H1 (cell line): ENCODE data around the gene RXRA. TPM values are rescaled to one million over a fixed set of nuclear protein-coding genes. Genes with fewer than 3 reads are reported as not detected.

Experiments
- CTCF ChIA-PET: fragments of 300-600 bp; sonication (Branson Sonifier 250); formaldehyde crosslinking; loops from one replicate; lab custom pipeline; 2021; ENCODE audit not compliant: partially characterized antibody; lab: Charles Lee
- POLR2A ChIA-PET: fragments of 300-600 bp; sonication (Branson Sonifier 250); formaldehyde crosslinking; loops from one replicate; lab custom pipeline; 2021; ENCODE audit warnings: inconsistent platforms; ENCODE audit not compliant: partially characterized antibody; lab: Charles Lee
- DNase-seq, 2 experiments: peaks; one replicate each; pipeline versions ENCODE4 v3.0.0 to v3.0.0-alpha.2; 2010 to 2022; ENCODE audit warnings: low spot score in 2 of 2, low read depth in 1 of 2, mixed read lengths in 1 of 2
- FAIRE-seq: peaks from 2 replicates; lab custom pipeline; 2011; peaks lifted over from hg19 to GRCh38; lab: Jason Lieb, UNC
- H2AFZ ChIP-seq: 2 replicates; pipeline ENCODE4 v1.8.1; 2012; ENCODE audit warnings: low read length, inconsistent platforms
- H2AK5ac ChIP-seq: 2 replicates; pipeline ENCODE4 v1.6.1; 2013; ENCODE audit warnings: low read depth, low read length
- H2BK120ac ChIP-seq: replicated peaks from 2 replicates; pipeline ENCODE3; 2013; ENCODE audit warnings: low read depth, low read length, inconsistent platforms
- H2BK12ac ChIP-seq: 2 replicates; pipeline ENCODE4 v1.6.1; 2013; ENCODE audit warnings: low read depth, low read length
- H2BK15ac ChIP-seq: 2 replicates; pipeline ENCODE4 v1.6.1; 2013; ENCODE audit warnings: low read length
- H2BK20ac ChIP-seq: 2 replicates; pipeline ENCODE4 v1.6.1; 2013; ENCODE audit warnings: low read length
- H2BK5ac ChIP-seq: 2 replicates; pipeline ENCODE4 v1.6.1; 2013; ENCODE audit warnings: low read depth, low read length
- H3K14ac ChIP-seq: 2 replicates; pipeline ENCODE4 v1.6.1; 2013; ENCODE audit warnings: inconsistent platforms; ENCODE audit not compliant: insufficient read length
- H3K18ac ChIP-seq: 2 replicates; pipeline ENCODE4 v1.6.1; 2013; ENCODE audit warnings: low read length; ENCODE audit errors: extremely low read depth
- H3K23ac ChIP-seq: 2 replicates; pipeline ENCODE4 v1.6.1; 2013; ENCODE audit warnings: inconsistent platforms; ENCODE audit not compliant: insufficient read length
- H3K23me2 ChIP-seq: 2 replicates; pipeline ENCODE4 v1.6.1; 2013; ENCODE audit warnings: low read depth, low read length
- H3K27ac ChIP-seq: 2 replicates; pipeline ENCODE4 v1.6.1; 2011; ENCODE audit warnings: low read depth, low read length, inconsistent platforms
- H3K27me3 ChIP-seq, 4 experiments: replicated peaks in 1 of 4; 1 replicate in 1 of 4; 2 replicates in 3 of 4; pipeline versions ENCODE4 v1.6.1 to v1.8.1; 2011 to 2013; ENCODE audit warnings: low read length in 3 of 4, mild to moderate bottlenecking in 3 of 4, inconsistent platforms in 2 of 4, mixed read lengths in 2 of 4, moderate library complexity in 1 of 4; ENCODE audit not compliant: control insufficient read depth in 3 of 4, insufficient read depth in 3 of 4; ENCODE audit errors: extremely low read depth in 1 of 4
- H3K36me3 ChIP-seq, 4 experiments: 2 replicates each; pipeline versions ENCODE4 v1.6.1 to v1.8.1; 2011 to 2013; ENCODE audit warnings: mild to moderate bottlenecking in 4 of 4, low read length in 3 of 4, moderate library complexity in 2 of 4, control low read depth in 1 of 4, inconsistent platforms in 1 of 4; ENCODE audit not compliant: insufficient read depth in 4 of 4, control insufficient read depth in 2 of 4
- H3K4ac ChIP-seq: replicated peaks from 2 replicates; pipeline ENCODE3; 2013; ENCODE audit warnings: low read length, low read depth, mixed read lengths, inconsistent platforms; ENCODE audit not compliant: insufficient read length
- H3K4me1 ChIP-seq, 4 experiments: replicated peaks in 1 of 4; 1 replicate in 1 of 4; 2 replicates in 3 of 4; pipeline versions ENCODE4 v1.6.1 to v1.8.1; 2011 to 2013; ENCODE audit warnings: low read length in 3 of 4, inconsistent platforms in 2 of 4, mixed read lengths in 1 of 4; ENCODE audit not compliant: insufficient read depth in 4 of 4, control insufficient read depth in 3 of 4
- H3K4me2 ChIP-seq, 2 experiments: 2 replicates each; pipeline versions ENCODE4 v1.6.1 to v1.8.1; 2011 to 2013; ENCODE audit warnings: low read depth in 2 of 2, low read length in 2 of 2, control low read depth in 1 of 2, inconsistent platforms in 1 of 2, mild to moderate bottlenecking in 1 of 2; ENCODE audit not compliant: insufficient read depth in 1 of 2
- H3K4me3 ChIP-seq, 4 experiments: fragments of 200-600, 300-600 bp in 1 of 4; sonication (generic), shearing (Covaris generic), sonication (Bioruptor Twin) in 1 of 4; 2 replicates each; pipeline versions ENCODE4 v1.5.1 to v1.8.1; 2011 to 2016; ENCODE audit warnings: low read length in 4 of 4, low read depth in 3 of 4, control low read depth in 2 of 4, inconsistent platforms in 2 of 4, mild to moderate bottlenecking in 2 of 4, mixed read lengths in 1 of 4, moderate library complexity in 1 of 4; ENCODE audit not compliant: insufficient read depth in 2 of 4; ENCODE audit errors: extremely low read depth in 1 of 4
- H3K56ac ChIP-seq: replicated peaks from 2 replicates; pipeline ENCODE3; 2013; ENCODE audit warnings: low read depth, mild to moderate bottlenecking, mixed read lengths, low read length, inconsistent platforms; ENCODE audit not compliant: insufficient read length
- H3K79me1 ChIP-seq: 2 replicates; pipeline ENCODE4 v1.6.1; 2013; ENCODE audit warnings: low read depth, low read length, control low read depth
- H3K79me2 ChIP-seq, 2 experiments: 2 replicates each; pipeline versions ENCODE4 v1.6.1 to v1.8.1; 2012 to 2013; ENCODE audit warnings: low read length in 2 of 2, mild to moderate bottlenecking in 2 of 2, inconsistent platforms in 1 of 2; ENCODE audit not compliant: insufficient read depth in 2 of 2, control insufficient read depth in 1 of 2
- H3K9ac ChIP-seq, 4 experiments: replicated peaks in 1 of 4; 1 replicate in 1 of 4; 2 replicates in 3 of 4; pipeline versions ENCODE4 v1.6.1 to v1.8.1; 2011 to 2013; ENCODE audit warnings: low read depth in 3 of 4, low read length in 3 of 4, control low read depth in 2 of 4, mild to moderate bottlenecking in 2 of 4, moderate library complexity in 2 of 4, inconsistent platforms in 1 of 4; ENCODE audit errors: extremely low read depth in 1 of 4
- H3K9me3 ChIP-seq, 2 experiments: 2 replicates each; pipeline versions ENCODE4 v1.6.1 to v1.8.1; 2012 to 2013; ENCODE audit warnings: mild to moderate bottlenecking in 2 of 2, moderate library complexity in 2 of 2, control low read depth in 1 of 2, inconsistent platforms in 1 of 2, low read depth in 1 of 2, low read length in 1 of 2, mixed read lengths in 1 of 2; ENCODE audit not compliant: insufficient read depth in 2 of 2
- H4K20me1 ChIP-seq, 2 experiments: replicated peaks in 1 of 2; 2 replicates each; pipeline versions ENCODE3 to v1.8.1; 2011 to 2013; ENCODE audit warnings: inconsistent platforms in 2 of 2, low read length in 2 of 2, mild to moderate bottlenecking in 1 of 2; ENCODE audit not compliant: insufficient read depth in 2 of 2, control insufficient read depth in 1 of 2
- H4K5ac ChIP-seq: 2 replicates; pipeline ENCODE4 v1.6.1; 2013; ENCODE audit warnings: low read length, low read depth, mixed read lengths, inconsistent platforms; ENCODE audit not compliant: insufficient read length
- H4K8ac ChIP-seq: 2 replicates; pipeline ENCODE4 v1.8.0; 2013; ENCODE audit warnings: mild to moderate bottlenecking, moderate library complexity, low read length, inconsistent platforms; ENCODE audit not compliant: insufficient read depth; ENCODE audit errors: extremely low read depth
- H4K91ac ChIP-seq: replicated peaks from 2 replicates; pipeline ENCODE3; 2013; ENCODE audit warnings: low read length, mixed read lengths, inconsistent platforms; ENCODE audit not compliant: insufficient read length
- CEBPB ChIP-seq: IDR thresholded peaks from 2 replicates; pipeline ENCODE4 v1.6.1; 2012; ENCODE audit warnings: low read depth, low read length
- EGR1 ChIP-seq: IDR thresholded peaks from 2 replicates; pipeline ENCODE4 v1.6.1; 2011; ENCODE audit warnings: low read depth, low read length, borderline replicate concordance
- EZH2 ChIP-seq: fragments of 200-600 bp; sonication (generic); IDR thresholded peaks from 2 replicates; pipeline ENCODE4 v1.7.1; 2012; ENCODE audit warnings: low read depth, mild to moderate bottlenecking, moderate library complexity, low read length, inconsistent platforms; ENCODE audit not compliant: severe bottlenecking
- GABPA ChIP-seq: IDR thresholded peaks from 2 replicates; pipeline ENCODE4 v1.6.1; 2011; ENCODE audit warnings: mild to moderate bottlenecking, low read length, moderate library complexity, borderline replicate concordance; ENCODE audit not compliant: insufficient read depth
- HDAC2 ChIP-seq, 2 experiments: fragments of 300-600 bp in 1 of 2; sonication (generic) in 1 of 2; IDR thresholded peaks; 2 replicates each; pipeline ENCODE4 v1.6.1; 2011 to 2012; ENCODE audit warnings: low read depth in 2 of 2, low read length in 2 of 2, mild to moderate bottlenecking in 2 of 2, moderate library complexity in 2 of 2, borderline replicate concordance in 1 of 2, inconsistent platforms in 1 of 2
- KDM5A ChIP-seq: fragments of 200-600 bp; IDR thresholded peaks from 2 replicates; pipeline ENCODE4 v1.7.1; 2012; ENCODE audit warnings: mild to moderate bottlenecking, low read length, inconsistent platforms, mixed read lengths
- MAX ChIP-seq: IDR thresholded peaks from 2 replicates; pipeline ENCODE4 v1.6.1; 2012; ENCODE audit warnings: inconsistent platforms
- NANOG ChIP-seq: IDR thresholded peaks from 2 replicates; pipeline ENCODE4 v1.6.1; 2011; ENCODE audit warnings: low read length, low read depth, mild to moderate bottlenecking, inconsistent platforms; ENCODE audit not compliant: insufficient read depth, poor library complexity, severe bottlenecking
- SIRT6 ChIP-seq: IDR thresholded peaks from one replicate; pipeline ENCODE4 v1.7.1; 2012; ENCODE audit warnings: low read length, inconsistent platforms
- YY1 ChIP-seq: IDR thresholded peaks from 2 replicates; pipeline ENCODE4 v1.6.1; 2011; ENCODE audit warnings: low read depth, mild to moderate bottlenecking, low read length
- WGBS, 2 experiments: shearing (Covaris generic) in 1 of 2; methylation state at CpG; one replicate each; pipeline versions ENCODE4 v1.1.6 to v1.1.7; 2013 to 2015; ENCODE audit warnings: low lambda C conversion rate in 2 of 2, mixed read lengths in 2 of 2, inconsistent platforms in 1 of 2, low coverage in 1 of 2, missing lambda C conversion rate in 1 of 2; ENCODE audit not compliant: insufficient replicate concordance in 2 of 2, insufficient coverage in 1 of 2, insufficient read length in 1 of 2; ENCODE audit errors: extremely low coverage in 1 of 2, missing lambda C conversion rate in 1 of 2; 5-methylcytosine and 5-hydroxymethylcytosine counted together
- polyA plus RNA-seq, 7 experiments: library from polyadenylated mRNA; depleted of rRNA in 3 of 7; stranded (reverse) in 5 of 7; unstranded in 2 of 7; fragments of >200 nt in 5 of 7; fragments of 200-250 nt in 2 of 7; gene quantifications; 1 replicate in 5 of 7; 2 replicates in 1 of 7; 4 replicates in 1 of 7; pipeline versions ENCODE4 v1.2.1 to v1.2.3, GENCODE V29; 2011 to 2013; ENCODE audit warnings: missing spikeins in 2 of 7, mixed read lengths in 2 of 7
- total RNA-seq: library from RNA; stranded (reverse); fragmentation: NEBNext Ultra II Directional; extraction: Animal tissue kit (Norgen Biotek cat#: 25700); gene quantifications from 2 replicates; pipeline ENCODE4 v1.2.1, GENCODE V29; 2021

RXRA gene
- total and polyA plus RNA-seq, 2 of the 8 experiments (the other 6 are each of a cell fraction or from before 2014, with no cell fraction given): 9.8 to 29.4 TPM

GRCh38 chr9:134406366-134407120 lies 80.3 kb downstream of the RXRA start:
- peak overlapping the region; percentile 11; the same call in 1 of the 2 replicates for H3K18ac ChIP-seq
- no peak overlapping the region for H2BK120ac ChIP-seq
- H2AFZ ChIP-seq: no peak overlapping the region
- peaks cover 0 to 19% (median 9%) of the 10 kb centered on the region in 4 experiments; a peak in 4 of 7 replicates for H3K4me1 ChIP-seq
- H3K27me3 ChIP-seq: no peaks in the 10 kb centered on the region
- 0 out of 2 replicates have a peak overlapping the region, but pooled peaks have one; percentile 16 for H4K8ac ChIP-seq
- H3K79me1 ChIP-seq: 0 out of 2 replicates have a peak, but pooled peaks cover 5% of the 10 kb centered on the region
- H3K4me2 ChIP-seq: 0 out of 4 replicates have a peak overlapping the region, but pooled peaks of 1 of the 2 experiments have one; percentile 16
- no peaks in the 10 kb centered on the region for H3K23me2 ChIP-seq
- POLR2A ChIA-PET: no interaction called here
- DNase-seq (no peak), FAIRE-seq (no peak)
- peak overlapping the region; percentile 68; the same call in 1 of the 2 replicates for H2AK5ac ChIP-seq
- H2BK5ac ChIP-seq: peak overlapping the region; percentile 55; the same call in 1 of the 2 replicates
- H2BK12ac ChIP-seq: peak overlapping the region; percentile 71; the same call in 1 of the 2 replicates
- H3K9ac ChIP-seq: no peak overlapping the region
- H3K79me2 ChIP-seq: no peaks in the 10 kb centered on the region
- H3K27ac ChIP-seq: peak overlapping the region; percentile 38
- H4K20me1 ChIP-seq: peaks cover 0 to 2% of the 10 kb centered on the region in 2 experiments
- no peak overlapping the region for H2BK15ac ChIP-seq
- no peaks in the 10 kb centered on the region for H3K9me3 ChIP-seq
- CTCF ChIA-PET: interaction anchor here (0.8 to 1.7 kb wide), 3 partner anchors 9 to 238 kb away, joined by 3 to 7 read pairs (median 3); no protein-coding TSS in a partner anchor
- H3K4ac ChIP-seq: peak overlapping the region; percentile 27
- no peak overlapping the region for H3K14ac ChIP-seq
- no peak overlapping the region for H3K23ac ChIP-seq
- no peaks in the 10 kb centered on the region for H3K36me3 ChIP-seq
- no peak overlapping the region for H4K91ac ChIP-seq
- H3K56ac ChIP-seq: no peak overlapping the region
- H2BK20ac ChIP-seq: no peak overlapping the region
- no peak overlapping the region for H3K4me3 ChIP-seq
- 87% methylated on average over 22 of the region's 23 CpGs; no CpG with 5 or more reads in 1 of the 2 experiments for WGBS, 2 experiments
- peak overlapping the region; percentile 22 for H4K5ac ChIP-seq
- TF ChIP-seq MAX (no peak), EZH2 (no peak), SIRT6 (no peak), CEBPB (no peak), YY1 (no peak), KDM5A (no peak), EGR1 (no peak), GABPA (no peak), HDAC2 (IDR thresholded peaks at IDR 0.05; ENCODE audit: borderline replicate concordance in 1 of 2, low read depth in 2 of 2, low read length in 2 of 2) (no peak), NANOG (no peak)
